ENCODE data around the gene KDM8. TPM values are rescaled to one million over a fixed set of nuclear protein-coding genes. Genes with fewer than 3 reads are reported as not detected.

Gene KDM8
- total RNA-seq, 3 donors from 2014 or later (not counting 1 experiment from before 2014, with no cell fraction given), result 11.4 to 17.9 (median 17.8) TPM

- H3K4me3 Mint-ChIP-seq, result peak overlapping the region; percentile 76
- Histone ChIP-seq H3K27ac (ENCODE audit: low read length) (peak overlapping the region; percentile 99), H3K4me3 (ENCODE audit: low read length) (no peak overlapping the region), H3K27me3 (ENCODE audit: control insufficient read depth, insufficient read depth, low read length) (no peaks in the 10 kb centered on the region), H3K9me3 (ENCODE audit: control insufficient read depth, insufficient read depth, low read length) (no peaks in the 10 kb centered on the region), H3K4me1 (ENCODE audit: control insufficient read depth, insufficient read depth, low read length) (peaks cover 96% of the 10 kb centered on the region), H3K36me3 (ENCODE audit: control insufficient read depth, insufficient read depth, low read length) (peaks cover 3% of the 10 kb centered on the region)
- H3K4me1 Mint-ChIP-seq, result peaks cover 64 to 66% of the 10 kb centered on the region in 2 donors
- no peaks in the 10 kb centered on the region for H3K9me3 Mint-ChIP-seq
- peak overlapping the region; percentile 94 to 100 for H3K27ac Mint-ChIP-seq
- peak; percentile 71 to 86 (median 79) for ATAC-seq
- TF ChIP-seq CTCF (IDR thresholded peaks at IDR 0.05), result no peak
- H3K27me3 Mint-ChIP-seq (ENCODE audit: low read depth in 2 of 2), result no peaks in the 10 kb centered on the region
- H3K36me3 Mint-ChIP-seq, result no peaks in the 10 kb centered on the region
- under 1% methylated on average over 22 of the region's 22 CpGs for WGBS (ENCODE audit: insufficient coverage)
- intact Hi-C loops (cut with micrococcal nuclease), result loop anchor here (1.0 to 2.0 kb wide), 4 partner anchors 31 to 219 kb away; partner anchors contain the start of genes KDM8 and NSMCE1
- DNase-seq, result peak; percentile 67 to 84
These were observed 34.1 kb downstream of the KDM8 start for GRCh38 chr16:27237219-27238015.

- Mint-ChIP-seq H3K27ac (peak overlapping the region; percentile 94 to 100), H3K27me3 (ENCODE audit: low read depth in 2 of 2) (no peaks in the 10 kb centered on the region), H3K4me3 (peak overlapping the region; percentile 76), H3K36me3 (no peaks in the 10 kb centered on the region), H3K4me1 (peaks cover 66 to 68% of the 10 kb centered on the region in 2 donors), H3K9me3 (no peaks in the 10 kb centered on the region)
- no peak overlapping the region for H3K4me3 ChIP-seq (ENCODE audit: low read length)
- 12% methylated on average over 13 of the region's 16 CpGs for WGBS (ENCODE audit: insufficient coverage)
- TF ChIP-seq CTCF (IDR thresholded peaks at IDR 0.05), result no peak
- H3K4me1 ChIP-seq (ENCODE audit: control insufficient read depth, insufficient read depth, low read length), result peaks cover 96% of the 10 kb centered on the region
- ATAC-seq, result peak; percentile 19 to 44 (median 30)
- no peaks in the 10 kb centered on the region for H3K9me3 ChIP-seq (ENCODE audit: control insufficient read depth, insufficient read depth, low read length)
- H3K27ac ChIP-seq (ENCODE audit: low read length), result peak overlapping the region; percentile 99
- DNase-seq, result peak; percentile 57 to 65
- H3K27me3 ChIP-seq (ENCODE audit: control insufficient read depth, insufficient read depth, low read length), result no peaks in the 10 kb centered on the region
- intact Hi-C loops (cut with micrococcal nuclease), result no loop called here
- H3K36me3 ChIP-seq (ENCODE audit: control insufficient read depth, insufficient read depth, low read length), result peaks cover 3% of the 10 kb centered on the region
These were observed 34.8 kb downstream of the KDM8 start for GRCh38 chr16:27238016-27238587.

- H3K27ac ChIP-seq (ENCODE audit: low read length), result peak overlapping the region; percentile 99
- Mint-ChIP-seq H3K4me3 (peak overlapping the region; percentile 76), H3K27ac (peak overlapping the region; percentile 94 to 100), H3K27me3 (ENCODE audit: low read depth in 2 of 2) (no peaks in the 10 kb centered on the region), H3K4me1 (peaks cover 68 to 73% of the 10 kb centered on the region in 2 donors), H3K36me3 (no peaks in the 10 kb centered on the region), H3K9me3 (no peaks in the 10 kb centered on the region)
- H3K36me3 ChIP-seq (ENCODE audit: control insufficient read depth, insufficient read depth, low read length), result peaks cover 3% of the 10 kb centered on the region
- intact Hi-C loops (cut with micrococcal nuclease), result no loop called here
- DNase-seq (no peak), ATAC-seq (no peak)
- H3K9me3 ChIP-seq (ENCODE audit: control insufficient read depth, insufficient read depth, low read length), result no peaks in the 10 kb centered on the region
- H3K4me3 ChIP-seq (ENCODE audit: low read length), result no peak overlapping the region
- no peak for TF ChIP-seq CTCF (IDR thresholded peaks at IDR 0.05)
- no peaks in the 10 kb centered on the region for H3K27me3 ChIP-seq (ENCODE audit: control insufficient read depth, insufficient read depth, low read length)
- WGBS (ENCODE audit: insufficient coverage), result 71% methylated on average over 2 of the region's 2 CpGs
- peaks cover 96% of the 10 kb centered on the region for H3K4me1 ChIP-seq (ENCODE audit: control insufficient read depth, insufficient read depth, low read length)
These were observed 35.3 kb downstream of the KDM8 start for GRCh38 chr16:27238591-27238990.
